GM12878 (cell line): ENCODE results near the gene CEBPB. TPM values are rescaled to one million over a fixed set of nuclear protein-coding genes. Genes with fewer than 3 reads are reported as not detected.
A peak's percentile ranks its signal among the peaks of the same experiment; 100 is the strongest.

ENCODE experiments used
- ATF2 ChIP-seq: IDR thresholded peaks from 2 replicates; pipeline ENCODE4 v1.6.1; 2012; ENCODE audit warnings: low read length, inconsistent platforms
- CHD2 ChIP-seq: IDR thresholded peaks from 2 replicates; pipeline ENCODE4 v1.6.1; 2011; ENCODE audit warnings: low read depth, low read length, improper control_type of control experiment, borderline replicate concordance
- DPF2 ChIP-seq: fragments of 450-650 bp; IDR thresholded peaks from 2 replicates; pipeline ENCODE4 v1.6.1; 2017; ENCODE audit warnings: mild to moderate bottlenecking
- GATAD2B ChIP-seq: fragments of 450-650 bp; conservative IDR thresholded peaks from 2 replicates; pipeline ENCODE4 v1.6.1; 2017; ENCODE audit warnings: low read depth, mild to moderate bottlenecking, moderate library complexity
- IRF3 ChIP-seq: fragments of 450-650 bp; IDR thresholded peaks from 2 replicates; pipeline ENCODE4 v1.6.1; 2014; ENCODE audit warnings: mild to moderate bottlenecking
- KLF5 ChIP-seq: fragments of 450-650 bp; IDR thresholded peaks from 2 replicates; pipeline ENCODE4 v1.6.1; 2014; ENCODE audit warnings: mild to moderate bottlenecking; ENCODE audit not compliant: partially characterized antibody
- LARP7 ChIP-seq: fragments of 450-650 bp; IDR thresholded peaks from 2 replicates; pipeline ENCODE4 v1.6.1; 2017; ENCODE audit warnings: mild to moderate bottlenecking
- NKRF ChIP-seq: fragments of 450-650 bp; conservative IDR thresholded peaks from 2 replicates; pipeline ENCODE4 v1.6.1; 2017; ENCODE audit warnings: mild to moderate bottlenecking, moderate library complexity
- NR2C1 ChIP-seq: fragments of 450-650 bp; IDR thresholded peaks from 2 replicates; pipeline ENCODE4 v1.6.1; 2017; ENCODE audit warnings: antibody characterized with exemption, mild to moderate bottlenecking, moderate library complexity
- PAX5 ChIP-seq: IDR thresholded peaks from 2 replicates; pipeline ENCODE4 v1.6.1; 2011; ENCODE audit warnings: low read depth, low read length, borderline replicate concordance
- POU2F2 ChIP-seq: IDR thresholded peaks from 3 replicates; pipeline ENCODE4 v1.6.1; 2011; ENCODE audit warnings: low read depth, mild to moderate bottlenecking, low read length, borderline replicate concordance
- SMAD5 ChIP-seq: IDR thresholded peaks from 2 replicates; pipeline ENCODE4 v1.6.1; 2016; ENCODE audit warnings: antibody characterized with exemption, low read depth
- TBL1XR1 ChIP-seq: IDR thresholded peaks from 2 replicates; pipeline ENCODE4 v1.6.1; 2012; ENCODE audit warnings: low read depth, low read length, improper control_type of control experiment
- ZBTB4 ChIP-seq: fragments of 450-650 bp; formaldehyde crosslinking; IDR thresholded peaks from 2 replicates; pipeline ENCODE4 v1.4.0; 2022; ENCODE audit warnings: mild to moderate bottlenecking, moderate library complexity
- ZNF384 ChIP-seq: IDR thresholded peaks from 2 replicates; pipeline ENCODE4 v1.6.1; 2012; ENCODE audit warnings: low read depth, mild to moderate bottlenecking, low read length, improper control_type of control experiment, borderline replicate concordance
- polyA plus RNA-seq, 11 experiments: library from polyadenylated mRNA; depleted of rRNA in 4 of 11; unstranded in 6 of 11; stranded (reverse) in 5 of 11; fragments of >200 nt; fragmentation: Nextera tagmentation in 4 of 11; fragmentation: Illumina TruSeq in 1 of 11; extraction: Ambion mirVana in 4 of 11; extraction: Trizol in 1 of 11; gene quantifications; 1 replicate in 1 of 11; 2 replicates in 10 of 11; pipeline versions ENCODE4 v1.2.1 to v1.2.3, GENCODE V29; 2011 to 2016; ENCODE audit warnings: inconsistent platforms in 2 of 11, missing spikeins in 2 of 11, low read depth in 1 of 11
- total RNA-seq, 4 experiments: library from RNA; depleted of rRNA in 3 of 4; stranded (reverse); fragments of >200 nt in 3 of 4; fragmentation: Illumina TruSeq in 1 of 4; extraction: Trizol in 1 of 4; gene quantifications; 2 replicates each; pipeline versions ENCODE4 v1.2.1 to v1.2.3, GENCODE V29; 2013 to 2021
- TF ChIP-seq, protein P1 (sequence below): fragments of 450-650 bp; IDR thresholded peaks from 2 replicates; pipeline ENCODE4 v1.6.1; 2017; ENCODE audit warnings: borderline replicate concordance
- TF ChIP-seq, protein P2 (sequence below), 3 experiments: IDR thresholded peaks in 2 of 3; conservative IDR thresholded peaks in 1 of 3; 2 replicates each; pipeline ENCODE4 v1.5.1; 2011; ENCODE audit warnings: low read depth in 3 of 3, low read length in 3 of 3, mild to moderate bottlenecking in 3 of 3, control low read depth in 2 of 3, moderate library complexity in 2 of 3, inconsistent platforms in 1 of 3, mixed read lengths in 1 of 3; ENCODE audit not compliant: control insufficient read depth in 2 of 3, insufficient read depth in 1 of 3; ENCODE audit errors: extremely low read depth in 1 of 3

Gene CEBPB
- total and polyA plus RNA-seq, 10 of the 15 experiments (the other 5 are each of a cell fraction or from before 2014, with no cell fraction given) = 0.18 to 8.8 (median 1.6) TPM

DNA sequence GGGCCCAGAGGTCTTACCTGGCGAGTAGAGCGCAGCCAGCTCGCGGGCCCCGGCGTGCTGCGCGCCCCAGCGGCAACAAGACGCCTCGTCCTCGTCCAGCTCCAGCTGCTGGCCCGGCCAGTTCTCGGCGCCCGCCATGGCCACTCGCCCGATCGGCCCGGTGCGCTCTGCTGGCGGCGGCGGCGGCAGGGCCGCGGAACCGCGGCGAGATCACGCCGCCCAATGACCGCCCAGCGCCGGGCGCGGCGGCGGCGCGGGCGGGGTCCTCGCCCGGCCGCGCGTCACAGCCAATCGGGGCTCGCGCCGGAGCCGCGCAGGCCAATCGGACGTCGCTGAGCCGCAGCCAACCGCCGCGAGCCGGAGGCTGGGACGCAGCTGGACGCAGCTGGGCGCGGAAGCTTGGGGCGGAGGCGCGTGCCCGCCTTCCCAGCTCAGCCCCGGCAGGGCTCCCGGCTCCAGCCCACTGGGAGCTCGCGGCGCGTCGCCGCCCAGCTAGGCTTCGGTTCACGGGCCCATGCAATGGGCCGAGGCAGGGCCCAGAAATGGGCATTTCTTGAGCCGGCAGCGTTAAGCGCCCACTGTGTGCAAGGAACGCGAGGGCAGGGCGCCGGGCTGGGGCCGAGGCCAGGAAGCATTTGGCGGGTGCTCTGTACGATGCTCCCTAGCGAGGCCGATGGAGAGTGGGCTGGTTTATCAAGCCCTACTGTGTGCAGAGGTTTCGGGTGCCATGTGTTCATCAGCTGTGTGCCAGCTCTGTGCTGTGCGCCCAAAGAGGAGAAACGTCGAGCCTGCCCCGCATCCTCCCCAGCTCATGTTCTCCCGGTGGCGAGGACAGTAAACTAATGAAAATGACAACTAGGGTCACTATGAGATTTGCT is 36.9 kb upstream of the CEBPB start, which contains the start of gene PEDS1 (continued):
- peak; percentile 59; the same call in 1 of the 2 replicates for TF ChIP-seq PAX5
- TF ChIP-seq ATF2 = no peak
- peak; percentile 82 for TF ChIP-seq GATAD2B
- TF ChIP-seq SMAD5 = peak; percentile 66; the same call in 1 of the 2 replicates
- TF ChIP-seq, protein P1, sequence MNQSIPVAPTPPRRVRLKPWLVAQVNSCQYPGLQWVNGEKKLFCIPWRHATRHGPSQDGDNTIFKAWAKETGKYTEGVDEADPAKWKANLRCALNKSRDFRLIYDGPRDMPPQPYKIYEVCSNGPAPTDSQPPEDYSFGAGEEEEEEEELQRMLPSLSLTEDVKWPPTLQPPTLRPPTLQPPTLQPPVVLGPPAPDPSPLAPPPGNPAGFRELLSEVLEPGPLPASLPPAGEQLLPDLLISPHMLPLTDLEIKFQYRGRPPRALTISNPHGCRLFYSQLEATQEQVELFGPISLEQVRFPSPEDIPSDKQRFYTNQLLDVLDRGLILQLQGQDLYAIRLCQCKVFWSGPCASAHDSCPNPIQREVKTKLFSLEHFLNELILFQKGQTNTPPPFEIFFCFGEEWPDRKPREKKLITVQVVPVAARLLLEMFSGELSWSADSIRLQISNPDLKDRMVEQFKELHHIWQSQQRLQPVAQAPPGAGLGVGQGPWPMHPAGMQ = no peak
- peak; percentile 85 for TF ChIP-seq LARP7
- TF ChIP-seq, protein P2, sequence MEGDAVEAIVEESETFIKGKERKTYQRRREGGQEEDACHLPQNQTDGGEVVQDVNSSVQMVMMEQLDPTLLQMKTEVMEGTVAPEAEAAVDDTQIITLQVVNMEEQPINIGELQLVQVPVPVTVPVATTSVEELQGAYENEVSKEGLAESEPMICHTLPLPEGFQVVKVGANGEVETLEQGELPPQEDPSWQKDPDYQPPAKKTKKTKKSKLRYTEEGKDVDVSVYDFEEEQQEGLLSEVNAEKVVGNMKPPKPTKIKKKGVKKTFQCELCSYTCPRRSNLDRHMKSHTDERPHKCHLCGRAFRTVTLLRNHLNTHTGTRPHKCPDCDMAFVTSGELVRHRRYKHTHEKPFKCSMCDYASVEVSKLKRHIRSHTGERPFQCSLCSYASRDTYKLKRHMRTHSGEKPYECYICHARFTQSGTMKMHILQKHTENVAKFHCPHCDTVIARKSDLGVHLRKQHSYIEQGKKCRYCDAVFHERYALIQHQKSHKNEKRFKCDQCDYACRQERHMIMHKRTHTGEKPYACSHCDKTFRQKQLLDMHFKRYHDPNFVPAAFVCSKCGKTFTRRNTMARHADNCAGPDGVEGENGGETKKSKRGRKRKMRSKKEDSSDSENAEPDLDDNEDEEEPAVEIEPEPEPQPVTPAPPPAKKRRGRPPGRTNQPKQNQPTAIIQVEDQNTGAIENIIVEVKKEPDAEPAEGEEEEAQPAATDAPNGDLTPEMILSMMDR (IDR thresholded peaks at IDR 0.05 in 2 of 3, conservative IDR thresholded peaks at IDR 0.05 in 1 of 3; ENCODE audit: control insufficient read depth in 2 of 3, extremely low read depth in 1 of 3, insufficient read depth in 1 of 3, low read depth in 3 of 3, low read length in 3 of 3) = no peak
- TF ChIP-seq POU2F2 = 0 out of 3 replicates have a peak, but pooled peaks have one; percentile 3
- no peak; the same call in none of the 2 replicates for TF ChIP-seq NKRF
- TF ChIP-seq ZBTB4 (CRISPR knock-in tag) = no peak
- TF ChIP-seq CHD2 = 0 out of 2 replicates have a peak, but pooled peaks have one; percentile 22
- peak; percentile 98 for TF ChIP-seq DPF2
- TF ChIP-seq NR2C1 = 0 out of 2 replicates have a peak, but pooled peaks have one; percentile 16
- TF ChIP-seq TBL1XR1 = no peak
- no peak for TF ChIP-seq KLF5
- TF ChIP-seq IRF3 = no peak
- TF ChIP-seq ZNF384 = no peak
